NCI-H510A treated with DMSO at 0.1 percent for 48 hours (cell line): ENCODE measurements around the gene CDC25B.

Experiments used
- DNase-seq: peaks from one replicate; lab custom pipeline; 2025; lab: John Stamatoyannopoulos, UW

Gene CDC25B

DNA sequence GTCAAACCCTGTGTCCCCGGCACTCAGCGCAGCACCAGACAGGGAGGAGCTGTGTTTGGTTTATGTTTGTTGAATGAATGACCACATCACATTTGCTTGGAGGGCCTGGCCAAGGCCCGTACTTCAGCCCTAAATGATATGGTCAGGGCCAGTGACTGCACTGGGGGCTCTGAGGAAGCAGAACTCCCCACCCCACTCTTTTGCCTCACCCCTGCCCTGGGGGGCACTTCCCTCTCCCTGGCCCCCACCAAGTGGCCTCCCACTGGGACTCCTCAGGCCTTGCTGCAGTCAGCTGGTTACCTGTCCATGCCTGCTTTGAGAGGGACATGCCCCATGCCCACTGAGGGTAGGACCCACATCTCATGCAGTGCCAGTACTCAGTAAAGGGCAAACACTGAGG, 31.5 kb upstream of the CDC25B start:
- DNase-seq = no peak

DNA sequence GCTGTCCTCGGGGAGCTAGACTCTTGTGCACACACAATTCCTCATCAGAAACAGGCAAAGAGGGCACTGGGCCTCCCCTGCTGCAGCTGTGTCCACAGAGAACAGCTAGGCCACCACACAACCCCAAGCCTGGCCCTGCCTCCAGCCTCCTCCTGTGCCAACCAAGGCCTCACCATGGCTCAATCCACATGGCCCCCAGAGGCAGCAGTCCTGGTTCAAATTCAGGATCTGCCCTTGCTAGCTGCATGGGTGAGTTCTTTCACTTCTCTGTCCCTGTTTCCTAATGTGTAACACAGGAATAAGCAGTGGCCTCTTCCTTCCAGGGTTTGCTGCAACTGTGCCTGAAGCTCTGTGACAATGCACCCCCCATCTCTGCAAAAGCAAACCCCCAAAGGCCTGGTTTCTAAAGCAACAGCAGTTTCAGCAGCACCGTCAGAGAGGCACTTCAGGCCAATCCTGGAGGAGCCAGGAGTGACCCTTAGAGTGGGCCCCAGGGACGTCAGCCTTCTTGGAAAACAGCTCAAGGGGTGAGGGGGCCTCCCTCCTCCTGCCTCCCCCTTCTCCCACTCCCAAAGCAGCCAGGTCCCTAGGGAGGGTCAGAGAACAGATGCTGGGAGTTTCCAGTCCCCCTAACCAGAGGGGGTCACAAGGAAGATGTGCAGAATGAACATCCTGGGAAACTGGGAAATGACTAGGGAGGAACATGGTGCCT, 30.8 kb upstream of the CDC25B start:
- no peak for DNase-seq

- DNase-seq = no peak
These were observed 29.5 kb upstream of the CDC25B start for GRCh38 chr20:3766422-3767109.

DNA sequence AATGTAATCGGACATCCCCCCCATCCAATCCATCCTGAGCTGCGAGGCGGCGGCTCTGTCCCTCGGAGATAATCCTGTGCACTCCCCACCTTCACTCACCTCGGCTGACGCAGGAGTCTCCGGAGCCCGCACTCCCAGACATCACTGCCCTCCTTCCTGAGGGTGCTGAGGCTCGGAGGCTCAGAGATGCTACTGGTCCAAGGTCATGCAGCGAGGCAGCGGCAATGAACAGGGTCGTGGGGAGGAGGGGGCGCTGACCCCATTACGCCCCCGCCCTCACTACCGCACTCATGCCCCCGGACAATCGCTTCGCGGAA, 29.0 kb upstream of the CDC25B start:
- DNase-seq = no peak

DNA sequence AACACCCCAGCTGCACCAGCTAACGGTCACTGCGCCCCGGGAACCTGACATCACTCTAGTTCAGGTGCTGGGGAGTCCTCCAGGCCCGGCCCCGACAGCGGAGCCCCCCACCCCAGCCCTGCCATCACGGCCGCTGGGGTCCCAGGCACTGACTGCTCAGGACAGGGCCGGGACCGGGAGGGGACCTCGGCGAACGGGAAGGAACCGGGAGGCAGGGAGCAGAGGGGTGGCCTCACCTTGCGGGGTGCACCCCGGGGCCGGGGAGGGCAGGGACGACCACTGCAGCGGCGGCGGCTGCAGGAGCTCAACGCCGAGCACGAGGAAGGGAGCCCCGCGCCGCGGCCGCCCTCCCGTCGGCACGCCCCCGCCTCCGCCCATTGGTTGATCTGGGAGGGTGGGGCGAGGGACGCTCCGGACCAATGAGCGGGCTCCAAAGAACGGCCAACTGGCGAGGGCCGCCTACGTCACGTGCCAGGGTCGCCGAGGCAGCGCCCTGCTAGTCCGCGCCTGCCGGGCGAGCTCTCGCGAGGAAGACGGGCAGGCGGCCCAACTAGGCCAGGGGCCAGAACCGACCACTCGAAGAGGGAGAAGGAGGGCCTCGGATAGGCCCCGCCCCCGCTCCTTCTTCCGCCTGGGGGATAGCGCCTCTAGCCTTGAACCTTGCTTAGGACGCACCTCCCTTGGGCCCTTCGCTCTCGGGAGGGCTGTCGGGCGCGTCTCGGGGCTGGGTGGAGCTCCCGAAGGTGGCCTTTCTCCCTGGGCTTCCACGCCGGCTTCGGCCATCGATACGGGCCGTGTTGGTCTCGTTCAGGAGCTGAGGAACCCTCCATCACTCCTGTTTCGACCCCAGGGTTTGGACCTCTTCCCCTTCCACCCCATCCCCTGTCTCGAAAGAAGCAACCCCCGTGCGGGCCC, 28.4 kb upstream of the CDC25B start, which contains the start of gene ADISSP:
Gene ADISSP (minus strand): TSS at position 327 of the 915 bp plus-strand sequence. CDS start 7,653 bp downstream, outside the sequence.
- peak; percentile 98 for DNase-seq

- peak; percentile 79 for DNase-seq
These were observed 27.6 kb upstream of the CDC25B start for GRCh38 chr20:3768342-3769130.

DNA sequence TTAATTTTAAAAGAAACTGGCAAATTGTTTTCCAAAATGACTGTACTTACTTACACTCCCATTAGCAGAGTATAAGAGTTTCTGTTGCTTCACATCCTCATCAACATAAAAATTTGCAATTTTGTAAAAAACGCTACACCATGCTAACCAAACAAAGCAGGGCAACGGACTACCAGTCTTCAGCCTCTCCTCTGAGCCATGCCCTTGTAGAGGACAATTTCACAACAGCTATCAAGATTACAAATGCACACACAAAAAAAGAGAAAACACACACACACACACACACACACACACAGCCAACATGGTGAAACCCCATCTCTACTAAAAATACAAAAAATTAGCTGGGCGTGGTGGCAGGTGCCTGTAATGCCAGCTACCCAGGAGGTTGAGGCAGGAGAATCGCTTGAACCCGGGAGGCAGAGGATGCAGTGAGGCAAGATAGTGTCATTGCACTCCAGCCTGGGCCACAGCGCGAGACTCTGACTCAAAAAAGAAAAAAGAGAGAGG, 24.5 kb upstream of the CDC25B start:
- no peak for DNase-seq

- DNase-seq = no peak
These were observed 20.5 kb upstream of the CDC25B start for GRCh38 chr20:3775457-3776108.

DNA sequence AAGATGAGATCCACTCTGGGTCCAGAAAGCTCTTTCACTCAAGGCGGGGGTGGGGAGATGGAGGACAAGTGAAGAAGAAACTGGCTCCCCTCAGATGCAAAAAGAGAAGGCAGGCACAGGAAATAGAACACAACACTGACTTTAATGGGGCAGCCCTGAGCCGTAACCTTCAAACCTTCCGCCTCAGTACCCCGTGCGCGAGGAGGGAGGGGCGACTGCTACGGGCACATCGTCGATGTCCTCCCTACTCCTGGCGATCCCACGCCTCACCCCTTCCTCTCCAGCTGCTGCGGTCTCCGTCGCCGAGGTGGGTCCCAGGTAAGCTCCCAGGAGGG, 18.8 kb upstream of the CDC25B start:
- peak; percentile 73 for DNase-seq

GRCh38 chr20:3777716-3778629, 18.1 kb upstream of the CDC25B start:
- peak; percentile 89 for DNase-seq

- DNase-seq = no peak
These were observed 17.1 kb upstream of the CDC25B start for GRCh38 chr20:3778976-3779375.

DNA sequence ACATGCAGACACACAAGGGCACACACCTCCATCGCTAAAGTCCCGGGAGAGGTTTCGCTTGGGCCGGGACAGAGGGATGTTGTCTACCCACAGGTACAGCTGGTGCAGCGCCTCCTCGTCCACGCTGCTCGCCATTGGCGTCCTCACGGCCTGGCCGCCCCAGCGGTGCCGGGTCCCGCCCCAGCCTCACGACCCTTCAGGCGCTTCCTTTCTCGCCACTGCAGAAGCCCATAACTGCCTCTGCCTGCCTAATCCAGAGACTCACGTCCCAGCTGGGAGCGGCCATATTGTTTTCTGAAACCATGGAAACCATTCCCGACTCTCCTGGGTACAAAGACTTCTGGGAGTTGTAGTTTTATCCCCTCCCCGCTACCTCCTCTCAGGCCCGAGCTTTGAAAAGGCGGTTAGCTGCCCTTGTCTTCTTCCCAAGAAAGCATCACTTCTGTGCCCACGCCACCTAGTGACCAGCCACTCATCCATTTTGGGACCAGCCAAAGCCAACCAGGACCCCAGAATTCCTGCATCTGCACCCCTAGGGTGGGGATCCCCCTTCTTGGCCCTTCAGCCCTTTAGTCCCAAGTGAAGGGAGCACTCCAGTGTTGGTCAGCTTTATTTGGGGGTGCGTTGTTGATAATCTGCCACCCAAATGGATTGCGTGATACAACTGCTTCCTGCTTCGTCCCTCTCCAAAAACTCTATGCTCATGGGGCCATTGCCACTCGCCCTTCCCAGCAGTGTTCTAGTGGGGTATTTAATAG, 14.8 kb upstream of the CDC25B start, which contains the start of gene SPEF1:
Gene SPEF1 (minus strand): TSS at position 296 of the 758 bp plus-strand sequence. CDS start 161 bp downstream, at position 135.
- DNase-seq = peak; percentile 98

GRCh38 chr20:3782597-3782996, 13.5 kb upstream of the CDC25B start:
- DNase-seq = peak; percentile 63

DNA sequence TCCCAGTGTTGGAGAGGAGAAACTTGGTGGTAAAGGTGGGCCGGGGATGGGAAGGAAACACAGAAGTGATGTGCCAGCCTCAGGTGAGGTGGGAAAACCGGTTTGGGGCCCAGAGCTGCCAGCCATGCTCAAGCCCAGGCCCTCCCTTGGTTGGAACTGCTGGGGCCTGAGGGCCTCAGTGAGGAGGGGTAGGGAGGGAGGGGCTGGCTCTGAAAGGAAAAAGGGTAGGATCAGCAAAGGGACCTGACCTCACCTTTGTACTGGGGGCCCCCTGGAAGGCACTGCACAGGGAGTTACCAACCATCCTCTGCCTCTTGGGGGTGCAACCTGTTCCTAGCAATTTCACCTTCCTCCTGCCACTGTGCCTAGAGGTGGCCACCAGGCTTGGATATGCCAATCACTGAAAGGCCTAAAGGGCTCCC, 13.0 kb upstream of the CDC25B start:
- DNase-seq = peak; percentile 72

DNA sequence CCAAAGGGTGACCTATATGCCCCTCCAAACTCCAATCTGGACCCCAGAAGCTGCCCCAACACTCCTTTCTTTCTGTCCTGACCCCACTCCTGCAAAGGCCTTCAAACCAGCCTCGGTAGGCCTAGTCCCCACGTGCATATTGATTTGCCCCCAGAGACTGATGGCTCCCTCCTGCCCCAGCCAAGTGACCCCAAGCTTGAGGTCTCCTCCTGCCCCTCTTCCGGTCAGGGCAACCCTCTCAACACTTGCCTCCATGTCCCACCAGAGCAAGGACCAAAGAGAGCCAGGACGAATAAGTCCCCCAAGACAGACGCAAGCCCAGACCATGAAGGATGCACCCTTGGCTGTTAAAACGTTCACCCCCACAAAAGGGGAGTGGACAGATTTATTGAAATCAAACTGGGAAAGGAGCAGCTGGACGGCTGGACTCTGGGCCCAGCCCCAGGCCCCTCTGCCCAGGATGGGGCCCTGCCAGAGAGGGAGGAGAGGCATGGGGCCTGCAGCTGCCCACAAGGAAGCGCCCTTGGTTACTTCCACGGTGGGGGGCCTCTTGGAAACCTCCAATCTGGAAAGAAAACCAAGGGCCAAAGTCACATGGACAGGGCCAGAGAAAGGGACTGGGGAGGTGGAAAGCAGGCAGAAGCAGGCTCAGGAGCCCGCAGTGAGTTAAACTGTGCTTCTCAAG, 12.5 kb upstream of the CDC25B start:
- DNase-seq = no peak

DNA sequence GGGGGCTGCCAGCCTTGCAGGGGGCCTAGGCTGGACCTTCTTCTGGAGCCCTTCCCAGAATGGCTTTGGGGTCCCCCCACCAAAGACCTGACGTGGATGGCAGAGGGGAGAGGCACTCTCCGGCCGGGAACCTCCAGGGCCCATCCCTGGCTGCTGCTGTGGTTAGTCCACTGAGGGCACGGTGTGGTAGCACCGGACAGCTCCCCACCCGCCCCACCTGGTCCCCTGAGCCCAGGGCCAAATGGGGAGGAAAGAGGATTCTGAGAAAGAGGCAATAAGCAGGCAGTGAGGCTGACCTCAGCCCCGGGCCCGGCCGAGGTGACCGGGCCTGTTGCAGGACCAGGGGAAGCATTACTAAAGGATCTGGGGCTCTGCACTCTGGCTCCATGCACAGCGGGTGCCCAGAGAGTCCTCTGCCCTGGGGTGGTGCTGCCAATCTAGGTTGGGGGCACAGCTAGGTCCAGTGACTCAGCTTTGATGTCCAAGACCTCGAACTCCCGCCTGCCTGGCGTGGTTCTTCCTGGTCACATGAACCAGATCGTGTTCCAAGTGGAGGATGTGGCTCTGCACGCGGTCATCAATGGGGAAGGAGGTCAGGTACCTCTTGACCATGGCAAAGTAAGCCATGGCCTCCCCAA, 11.8 kb upstream of the CDC25B start:
- no peak for DNase-seq

DNA sequence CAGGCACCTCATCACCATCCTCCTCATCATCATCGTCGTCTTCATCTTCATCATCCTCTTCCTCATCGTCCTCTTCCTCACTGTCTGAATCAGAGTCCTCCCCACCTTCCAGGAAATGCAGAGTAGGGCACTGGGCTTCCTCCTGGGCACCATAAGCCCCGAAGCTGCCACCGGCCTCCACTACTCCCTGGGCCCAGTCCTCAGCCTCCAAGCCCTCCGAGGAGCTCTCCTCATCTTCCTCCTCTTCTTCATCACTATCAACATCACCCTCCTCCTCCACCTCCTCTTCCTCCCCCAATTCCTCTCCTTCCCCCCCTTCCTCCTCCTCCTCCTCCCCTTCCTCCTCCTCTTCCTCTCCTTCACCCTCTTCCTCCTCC, 11.3 kb upstream of the CDC25B start:
- no peak for DNase-seq
